ENCODE results near the gene CASK.

The CASK gene

DNA sequence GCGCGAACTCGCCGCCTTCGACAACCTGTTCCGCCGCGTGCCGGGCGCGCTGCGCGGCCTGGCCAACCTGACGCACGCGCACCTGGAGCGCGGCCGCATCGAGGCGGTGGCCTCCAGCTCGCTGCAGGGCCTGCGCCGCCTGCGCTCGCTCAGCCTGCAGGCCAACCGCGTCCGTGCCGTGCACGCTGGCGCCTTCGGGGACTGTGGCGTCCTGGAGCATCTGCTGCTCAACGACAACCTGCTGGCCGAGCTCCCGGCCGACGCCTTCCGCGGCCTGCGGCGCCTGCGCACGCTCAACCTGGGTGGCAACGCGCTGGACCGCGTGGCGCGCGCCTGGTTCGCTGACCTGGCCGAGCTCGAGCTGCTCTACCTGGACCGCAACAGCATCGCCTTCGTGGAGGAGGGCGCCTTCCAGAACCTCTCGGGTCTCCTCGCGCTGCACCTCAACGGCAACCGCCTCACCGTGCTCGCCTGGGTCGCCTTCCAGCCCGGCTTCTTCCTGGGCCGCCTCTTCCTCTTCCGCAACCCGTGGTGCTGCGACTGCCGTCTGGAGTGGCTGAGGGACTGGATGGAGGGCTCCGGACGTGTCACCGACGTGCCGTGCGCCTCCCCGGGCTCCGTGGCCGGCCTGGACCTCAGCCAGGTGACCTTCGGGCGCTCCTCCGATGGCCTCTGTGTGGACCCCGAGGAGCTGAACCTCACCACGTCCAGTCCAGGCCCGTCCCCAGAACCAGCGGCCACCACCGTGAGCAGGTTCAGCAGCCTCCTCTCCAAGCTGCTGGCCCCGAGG lies 449.2 kb downstream of the CASK start:
- no peak for DNase-seq (ENCODE audit: low read depth in 2 of 2)

DNA sequence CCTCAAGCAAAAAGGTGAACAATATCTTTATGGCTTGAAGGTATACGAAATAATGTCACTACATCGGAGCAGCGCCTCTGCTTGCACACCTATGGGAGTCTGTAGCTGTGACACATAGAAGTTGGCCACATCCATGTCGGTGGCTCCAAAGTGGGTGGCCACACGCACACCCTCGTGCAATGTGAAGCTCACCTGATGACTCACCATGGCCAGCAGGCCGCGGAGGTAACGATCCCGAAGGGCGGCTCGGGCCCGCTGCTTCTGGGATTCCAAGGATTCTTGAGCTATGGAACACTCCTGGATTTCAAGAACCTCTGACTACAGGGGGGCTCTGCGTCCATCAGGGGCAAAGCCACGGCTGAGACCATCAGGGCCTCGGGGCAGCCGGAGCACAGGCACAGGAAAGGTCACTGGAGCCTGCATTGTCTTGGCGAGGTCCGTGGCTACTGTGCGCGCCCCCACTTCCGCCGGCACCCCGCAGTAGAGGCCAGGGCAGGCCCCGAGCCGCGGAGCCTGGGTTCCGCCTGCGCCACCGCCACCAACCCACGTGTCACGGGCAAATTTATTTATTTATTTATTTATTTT lies 451.0 kb downstream of the CASK start:
- DNase-seq (ENCODE audit: low read depth in 2 of 2): no peak

DNA sequence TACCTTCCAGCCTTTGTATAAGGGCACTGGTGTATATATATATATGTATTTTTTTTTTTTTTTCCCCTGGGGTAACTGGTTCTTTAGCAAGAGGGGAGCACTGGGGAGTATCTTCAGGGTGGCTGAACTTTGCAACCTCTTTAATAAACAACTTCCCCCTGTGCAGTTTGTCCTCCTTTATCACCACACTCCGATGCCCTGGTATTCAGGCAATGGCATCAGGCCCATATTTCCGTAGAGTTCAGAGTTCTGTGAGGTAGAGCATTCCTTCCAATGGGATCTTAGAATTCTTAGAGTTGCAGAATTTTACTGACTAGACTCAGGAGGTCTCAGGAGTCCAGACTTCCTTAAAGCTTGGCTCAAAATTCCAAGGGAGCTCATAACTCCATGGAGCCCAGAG lies 451.6 kb downstream of the CASK start:
- no peak for DNase-seq (ENCODE audit: low read depth in 2 of 2)

DNA sequence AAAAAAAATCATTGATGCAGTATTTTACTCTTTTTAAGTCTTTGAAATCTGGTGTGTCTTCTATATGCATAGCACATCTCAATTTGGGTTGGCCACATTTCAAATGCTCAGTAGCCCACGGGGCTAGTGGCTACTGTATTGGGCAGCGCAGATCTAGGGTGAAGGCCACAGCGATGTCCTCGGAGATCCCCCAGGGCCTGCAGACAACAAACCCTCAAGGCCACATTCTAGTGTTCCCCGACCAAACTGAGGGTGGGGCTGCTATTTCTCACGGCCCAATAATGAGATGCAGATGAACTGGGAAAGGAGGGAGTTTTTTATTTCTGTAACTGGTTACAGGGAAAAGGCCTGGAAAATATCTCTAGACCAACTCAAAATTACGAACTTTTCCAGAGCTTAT lies 452.6 kb downstream of the CASK start:
- no peak for DNase-seq (ENCODE audit: low read depth in 2 of 2)

GRCh38 chrX:41468647-41469323 lies 454.6 kb downstream of the CASK start:
- no peak for DNase-seq (ENCODE audit: low read depth in 2 of 2)

Measured in stimulated activated CD8-positive, alpha-beta memory T cell treated with anti-CD3 and anti-CD28 coated beads, Interleukin-15, amount 100 ng/mL, for 4 hours (primary cell).